Measurements from ENCODE around the gene MS4A4A. TPM values are rescaled to one million over a fixed set of nuclear protein-coding genes. Genes with fewer than 3 reads are reported as not detected.

MS4A4A gene
- total RNA-seq, result 10 to 100 TPM in 1 of 2 donors, 1 to 10 TPM in 1; 5.6 to 12.1 TPM

DNA sequence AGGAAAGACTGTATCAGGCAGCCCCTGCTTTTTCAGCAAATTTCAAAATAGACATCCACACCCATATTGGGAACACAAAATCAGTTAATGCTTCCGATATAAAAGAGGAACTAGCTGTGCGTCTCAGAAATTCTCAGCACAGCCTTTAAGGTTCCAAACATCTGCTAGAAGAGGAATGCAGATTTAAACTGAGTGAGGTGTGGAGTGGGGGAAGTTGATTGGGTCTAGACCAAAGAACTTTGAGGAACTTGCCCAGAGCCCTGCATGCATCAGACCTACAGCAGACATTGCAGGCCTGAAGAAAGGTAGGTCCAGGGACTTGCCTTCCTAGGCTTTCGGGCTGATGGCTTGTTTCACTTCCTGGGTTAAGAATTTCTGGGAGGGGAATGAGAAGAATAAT is at the start of gene MS4A4A:
TSS of gene MS4A4A (plus strand) at position 255 of the 400 bp plus-strand sequence. CDS start at position 265, 10 bp downstream.
- Histone ChIP-seq H3K9me3 (no peaks in the 10 kb centered on the region), H3K4me1 (no peaks in the 10 kb centered on the region), H3K36me3 (no peaks in the 10 kb centered on the region), H3K9ac (ENCODE audit: low read depth in 2 of 2, low read length in 2 of 2) (peak within 1 kb of the TSS in 1 of 2 donors; percentile 43), H3K4me3 (no peak within 1 kb of the TSS), H3K27me3 (no peaks in the 10 kb centered on the region), H3K27ac (peak within 1 kb of the TSS; percentile 36)
- TF ChIP-seq, protein P1, sequence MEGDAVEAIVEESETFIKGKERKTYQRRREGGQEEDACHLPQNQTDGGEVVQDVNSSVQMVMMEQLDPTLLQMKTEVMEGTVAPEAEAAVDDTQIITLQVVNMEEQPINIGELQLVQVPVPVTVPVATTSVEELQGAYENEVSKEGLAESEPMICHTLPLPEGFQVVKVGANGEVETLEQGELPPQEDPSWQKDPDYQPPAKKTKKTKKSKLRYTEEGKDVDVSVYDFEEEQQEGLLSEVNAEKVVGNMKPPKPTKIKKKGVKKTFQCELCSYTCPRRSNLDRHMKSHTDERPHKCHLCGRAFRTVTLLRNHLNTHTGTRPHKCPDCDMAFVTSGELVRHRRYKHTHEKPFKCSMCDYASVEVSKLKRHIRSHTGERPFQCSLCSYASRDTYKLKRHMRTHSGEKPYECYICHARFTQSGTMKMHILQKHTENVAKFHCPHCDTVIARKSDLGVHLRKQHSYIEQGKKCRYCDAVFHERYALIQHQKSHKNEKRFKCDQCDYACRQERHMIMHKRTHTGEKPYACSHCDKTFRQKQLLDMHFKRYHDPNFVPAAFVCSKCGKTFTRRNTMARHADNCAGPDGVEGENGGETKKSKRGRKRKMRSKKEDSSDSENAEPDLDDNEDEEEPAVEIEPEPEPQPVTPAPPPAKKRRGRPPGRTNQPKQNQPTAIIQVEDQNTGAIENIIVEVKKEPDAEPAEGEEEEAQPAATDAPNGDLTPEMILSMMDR (IDR thresholded peaks at IDR 0.05), result no peak
- DNase-seq, result no peak
- intact Hi-C loops (cut with DNase I), result no loop called here

DNA sequence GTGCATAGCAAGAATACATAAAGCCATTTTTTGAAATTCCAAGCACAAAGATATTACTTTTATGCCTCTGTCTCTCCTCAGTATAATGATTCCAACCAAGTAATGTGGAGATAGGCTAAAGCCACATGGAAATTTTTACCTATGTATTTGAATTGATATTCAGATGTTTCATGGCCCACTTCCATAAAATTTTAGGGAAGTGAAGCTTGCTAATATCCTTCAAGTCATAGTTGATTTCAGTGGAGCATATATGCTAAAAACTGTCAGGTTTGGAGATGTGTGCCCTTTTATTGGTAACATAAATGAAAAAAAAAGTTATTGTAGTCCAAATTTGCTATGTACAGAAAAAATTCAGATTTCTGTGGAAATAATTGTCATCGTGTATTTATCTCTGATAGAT is 49.8 kb upstream of the MS4A4A start:
- intact Hi-C loops (cut with DNase I), result no loop called here
- Histone ChIP-seq H3K27me3 (no peaks in the 10 kb centered on the region), H3K9ac (ENCODE audit: low read depth in 2 of 2, low read length in 2 of 2) (no peak overlapping the region), H3K36me3 (no peaks in the 10 kb centered on the region), H3K27ac (no peak overlapping the region), H3K4me1 (no peaks in the 10 kb centered on the region), H3K9me3 (no peaks in the 10 kb centered on the region), H3K4me3 (no peak overlapping the region)
- DNase-seq, result no peak
- TF ChIP-seq, protein P1 (IDR thresholded peaks at IDR 0.05), result no peak

DNA sequence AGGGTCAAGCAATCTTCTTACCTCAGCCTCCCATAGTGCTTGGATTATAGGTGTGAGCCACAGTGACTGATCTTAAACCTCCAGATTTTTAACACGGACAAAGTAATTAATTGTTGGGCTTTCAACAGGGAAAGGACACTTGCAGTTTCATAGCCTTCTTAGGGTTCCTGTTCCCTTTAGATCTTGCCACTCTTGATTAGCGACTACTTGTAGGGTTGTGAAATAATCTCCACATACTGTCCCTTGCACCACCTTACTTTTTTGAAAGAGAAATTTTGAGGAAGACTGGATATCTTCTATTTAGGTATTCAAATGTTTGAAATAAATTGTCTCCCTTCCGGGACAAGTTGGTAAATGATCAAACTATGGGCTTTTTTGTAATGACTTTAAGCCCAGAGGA is 45.1 kb upstream of the MS4A4A start:
- TF ChIP-seq, protein P1 (IDR thresholded peaks at IDR 0.05), result no peak

DNA sequence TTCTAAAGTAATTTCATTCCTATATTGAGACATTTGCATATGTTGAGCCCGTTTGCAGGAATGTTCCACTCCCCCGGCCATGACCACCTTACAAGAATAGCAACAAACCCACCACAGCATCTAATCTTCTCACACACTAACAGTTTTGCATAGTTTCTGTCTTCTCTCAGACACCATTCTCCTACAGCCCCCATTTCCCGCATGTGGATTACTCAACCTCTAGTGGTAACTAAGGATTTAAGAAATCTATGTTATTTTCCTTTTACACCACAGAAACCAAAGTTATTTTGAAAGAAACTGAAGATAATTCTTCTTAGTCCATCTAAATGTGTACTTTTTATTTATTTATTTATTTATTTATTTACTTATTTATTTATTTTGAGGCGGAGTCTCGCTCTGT is 39.8 kb upstream of the MS4A4A start:
- intact Hi-C loops (cut with DNase I), result no loop called here
- Histone ChIP-seq H3K36me3 (no peaks in the 10 kb centered on the region), H3K9ac (ENCODE audit: low read depth in 2 of 2, low read length in 2 of 2) (no peak overlapping the region), H3K27ac (no peak overlapping the region), H3K27me3 (no peaks in the 10 kb centered on the region), H3K9me3 (no peaks in the 10 kb centered on the region), H3K4me3 (no peak overlapping the region), H3K4me1 (no peaks in the 10 kb centered on the region)
- DNase-seq, result no peak
- TF ChIP-seq, protein P1 (IDR thresholded peaks at IDR 0.05), result no peak

More for the DNA sequence above, 45.1 kb upstream of the MS4A4A start:
- Histone ChIP-seq H3K4me1 (no peaks in the 10 kb centered on the region), H3K27me3 (no peaks in the 10 kb centered on the region), H3K9ac (ENCODE audit: low read depth in 2 of 2, low read length in 2 of 2) (no peak overlapping the region), H3K4me3 (no peak overlapping the region), H3K9me3 (no peaks in the 10 kb centered on the region), H3K36me3 (no peaks in the 10 kb centered on the region), H3K27ac (no peak overlapping the region)
- DNase-seq, result no peak
- intact Hi-C loops (cut with DNase I), result no loop called here

DNA sequence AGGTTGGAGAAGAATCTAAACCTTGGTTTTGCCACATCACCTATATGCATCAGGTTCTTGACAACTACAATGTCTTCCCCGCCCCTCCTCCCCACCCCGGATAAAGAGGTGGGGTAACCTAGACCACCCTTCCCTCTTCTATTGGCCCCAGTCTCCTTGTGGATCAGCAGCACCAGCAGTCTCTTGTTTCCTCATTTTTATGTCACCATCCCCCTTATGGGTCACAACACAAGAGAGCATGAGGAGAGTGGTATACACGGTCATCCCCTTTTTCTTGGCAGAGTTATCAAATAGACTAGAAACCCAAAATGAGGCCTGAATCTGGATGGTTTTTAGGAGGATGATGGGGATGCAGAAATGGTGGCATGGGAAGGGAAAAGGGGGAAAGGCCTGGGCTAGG is 38.7 kb upstream of the MS4A4A start:
- TF ChIP-seq, protein P1 (IDR thresholded peaks at IDR 0.05), result no peak
- H3K4me3 ChIP-seq, result no peak overlapping the region

More for the DNA sequence above, 38.7 kb upstream of the MS4A4A start:
- Histone ChIP-seq H3K27me3 (no peaks in the 10 kb centered on the region), H3K9me3 (no peaks in the 10 kb centered on the region), H3K4me1 (no peaks in the 10 kb centered on the region), H3K9ac (ENCODE audit: low read depth in 2 of 2, low read length in 2 of 2) (no peak overlapping the region), H3K36me3 (no peaks in the 10 kb centered on the region), H3K27ac (no peak overlapping the region)
- DNase-seq, result no peak
- intact Hi-C loops (cut with DNase I), result no loop called here
